GM19193 (cell line): ENCODE results near the gene GOLGA6L7.

Source experiments
- POLR2A ChIP-seq: IDR thresholded peaks from 4 replicates; pipeline ENCODE4 v1.6.1; 2011; ENCODE audit not compliant: insufficient read depth, insufficient read length; ENCODE audit errors: extremely low read depth

GOLGA6L7 gene

GRCh38 chr15:28871168-28871567, 22.7 kb upstream of the GOLGA6L7 start:
- no peak for TF ChIP-seq POLR2A

DNA sequence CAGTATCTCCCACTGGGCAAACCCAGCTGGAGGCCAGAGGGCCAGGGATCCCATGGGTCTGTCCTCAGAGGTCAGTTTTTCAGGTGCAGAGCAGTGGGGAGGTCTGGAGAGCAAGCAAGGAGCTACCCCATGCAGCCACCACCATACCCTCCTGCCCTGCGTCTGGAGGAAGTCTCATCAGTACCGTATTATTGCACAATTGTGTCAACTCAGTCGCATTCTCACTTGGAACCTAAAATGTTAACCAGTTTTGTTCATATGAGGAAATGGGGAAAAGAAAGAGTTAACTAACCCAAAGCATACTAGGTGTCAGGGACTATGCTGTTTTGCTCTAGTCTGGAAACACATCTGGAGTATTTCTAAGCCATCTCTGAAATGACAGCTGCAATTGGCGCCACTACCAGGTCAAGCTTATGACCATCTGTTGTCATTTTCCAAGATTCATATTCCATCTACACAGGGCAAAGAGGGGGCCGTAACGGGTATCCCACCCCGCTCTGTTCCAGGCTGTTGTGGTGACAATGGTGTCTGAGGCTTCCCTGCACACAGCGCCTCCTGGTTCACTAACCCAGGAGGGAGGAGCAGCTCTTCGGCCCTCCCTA, 20.4 kb upstream of the GOLGA6L7 start:
- no peak for TF ChIP-seq POLR2A

- no peak for TF ChIP-seq POLR2A
These were observed 12.6 kb upstream of the GOLGA6L7 start for GRCh38 chr15:28861031-28861534.
